A673 (cell line): ENCODE measurements around the gene BROX.

Source experiments
- EZH2 ChIP-seq: fragments of 200-600 bp; sonication (generic); IDR thresholded peaks from 2 replicates; pipeline ENCODE4 v1.6.1; 2017; ENCODE audit warnings: borderline replicate concordance, low read depth, mild to moderate bottlenecking, mixed read lengths, antibody characterized with exemption, low read length; ENCODE audit not compliant: poor library complexity, severe bottlenecking
- TF ChIP-seq, protein P1 (sequence below): fragments of 300-800, 200-600 bp; sonication (generic); conservative IDR thresholded peaks from 2 replicates; pipeline ENCODE4 v1.5.1; 2017; ENCODE audit warnings: low read depth, mild to moderate bottlenecking, antibody characterized with exemption, low read length, moderate library complexity, mixed read lengths

DNA sequence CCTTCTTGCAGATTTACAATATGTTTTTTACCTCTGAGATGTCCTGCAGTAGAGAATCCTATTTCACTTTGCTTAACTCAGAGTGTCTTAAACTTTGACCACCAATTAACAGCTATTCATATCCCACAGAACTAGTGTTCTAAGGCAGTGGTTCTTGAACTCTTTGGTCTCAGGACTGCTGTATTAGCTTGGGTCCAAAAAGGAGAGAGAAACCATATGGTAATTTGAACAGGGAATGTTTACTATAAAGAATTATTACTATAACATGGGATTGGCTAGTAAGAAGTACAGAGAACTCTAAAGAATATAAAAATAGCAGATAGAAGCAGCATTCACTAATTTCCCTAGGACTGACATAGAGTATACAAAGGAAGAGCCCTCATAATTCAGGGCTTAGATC lies 56.2 kb downstream of the BROX start:
- no peak for TF ChIP-seq EZH2
- TF ChIP-seq, protein P1, sequence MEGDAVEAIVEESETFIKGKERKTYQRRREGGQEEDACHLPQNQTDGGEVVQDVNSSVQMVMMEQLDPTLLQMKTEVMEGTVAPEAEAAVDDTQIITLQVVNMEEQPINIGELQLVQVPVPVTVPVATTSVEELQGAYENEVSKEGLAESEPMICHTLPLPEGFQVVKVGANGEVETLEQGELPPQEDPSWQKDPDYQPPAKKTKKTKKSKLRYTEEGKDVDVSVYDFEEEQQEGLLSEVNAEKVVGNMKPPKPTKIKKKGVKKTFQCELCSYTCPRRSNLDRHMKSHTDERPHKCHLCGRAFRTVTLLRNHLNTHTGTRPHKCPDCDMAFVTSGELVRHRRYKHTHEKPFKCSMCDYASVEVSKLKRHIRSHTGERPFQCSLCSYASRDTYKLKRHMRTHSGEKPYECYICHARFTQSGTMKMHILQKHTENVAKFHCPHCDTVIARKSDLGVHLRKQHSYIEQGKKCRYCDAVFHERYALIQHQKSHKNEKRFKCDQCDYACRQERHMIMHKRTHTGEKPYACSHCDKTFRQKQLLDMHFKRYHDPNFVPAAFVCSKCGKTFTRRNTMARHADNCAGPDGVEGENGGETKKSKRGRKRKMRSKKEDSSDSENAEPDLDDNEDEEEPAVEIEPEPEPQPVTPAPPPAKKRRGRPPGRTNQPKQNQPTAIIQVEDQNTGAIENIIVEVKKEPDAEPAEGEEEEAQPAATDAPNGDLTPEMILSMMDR = no peak
